Upper lobe of right lung (tissue), 1 donor: ENCODE measurements around the gene ZBED2. TPM values are rescaled to one million over a fixed set of nuclear protein-coding genes. Genes with fewer than 3 reads are reported as not detected.
A peak's percentile ranks its signal among the peaks of the same experiment; 100 is the strongest.

ENCODE experiments used
- ATAC-seq: fragments of 200-7000 bp; cut with Tn5 transposase; one replicate; pipeline ENCODE4 v1.9.1; 2020; ENCODE audit warnings: mild to moderate bottlenecking, moderate library complexity
- DNase-seq: peaks from one replicate; pipeline ENCODE4 v3.0.0-alpha.2; 2020
- H3K27ac ChIP-seq: fragments of 200-600 bp; one replicate; pipeline ENCODE4 v1.8.0; 2022
- H3K27me3 ChIP-seq: fragments of 200-600 bp; one replicate; pipeline ENCODE4 v1.8.0; 2022; ENCODE audit warnings: mild to moderate bottlenecking
- H3K36me3 ChIP-seq: fragments of 200-600 bp; one replicate; pipeline ENCODE4 v1.8.0; 2022
- H3K4me1 ChIP-seq: fragments of 200-600 bp; one replicate; pipeline ENCODE4 v1.8.0; 2022
- H3K4me3 ChIP-seq: fragments of 200-600 bp; one replicate; pipeline ENCODE4 v1.8.0; 2022; ENCODE audit warnings: mild to moderate bottlenecking
- H3K9me3 ChIP-seq: fragments of 200-600 bp; one replicate; pipeline ENCODE4 v1.8.0; 2022
- intact Hi-C: fragments of 100-400 bp; cut with DNase I; formaldehyde crosslinking; loops from one replicate; pipeline ENCODE4 v1.11.0; 2022
- total RNA-seq: library from RNA; stranded (reverse); fragmentation: NEBNext Ultra II Directional; extraction: Animal tissue kit (Norgen Biotek cat#: 25700); gene quantifications from one replicate; pipeline ENCODE4 v1.2.1, GENCODE V29; 2021
- TF ChIP-seq, protein P1 (sequence below): fragments of 200-600 bp; IDR thresholded peaks from one replicate; pipeline ENCODE4 v1.8.0; 2022; ENCODE audit warnings: antibody characterized with exemption
- donor health status: DM: no; HTN: yes; CAD: no; lungs with severe emphysema.

Gene ZBED2
- total RNA-seq, 1 donor from 2014 or later: 6.4 TPM

DNA sequence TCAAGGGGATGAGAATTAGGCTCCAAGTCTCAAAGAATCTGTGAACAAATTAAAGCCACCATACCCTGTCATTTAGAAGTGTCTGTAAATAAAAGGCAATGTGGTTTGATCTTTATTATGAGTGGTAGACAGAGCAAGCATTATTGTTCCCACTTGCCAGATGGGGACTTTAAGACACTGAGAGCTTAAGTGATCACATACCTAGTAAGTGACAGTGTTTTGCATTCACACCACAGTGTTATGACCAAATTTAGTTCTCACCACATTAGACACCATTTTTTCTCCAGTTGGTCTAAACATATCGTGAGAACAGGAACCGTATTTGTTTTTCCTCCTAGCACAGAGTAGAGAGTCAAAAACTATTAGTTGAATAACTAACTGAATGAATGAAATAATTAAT, 13.2 kb upstream of the ZBED2 start:
- intact Hi-C loops: no loop called here
- no peaks in the 10 kb centered on the region for H3K4me1 ChIP-seq
- H3K36me3 ChIP-seq: no peaks in the 10 kb centered on the region
- no peak for DNase-seq
- H3K27ac ChIP-seq: no peak overlapping the region
- no peak for ATAC-seq
- no peaks in the 10 kb centered on the region for H3K9me3 ChIP-seq
- TF ChIP-seq, protein P1, sequence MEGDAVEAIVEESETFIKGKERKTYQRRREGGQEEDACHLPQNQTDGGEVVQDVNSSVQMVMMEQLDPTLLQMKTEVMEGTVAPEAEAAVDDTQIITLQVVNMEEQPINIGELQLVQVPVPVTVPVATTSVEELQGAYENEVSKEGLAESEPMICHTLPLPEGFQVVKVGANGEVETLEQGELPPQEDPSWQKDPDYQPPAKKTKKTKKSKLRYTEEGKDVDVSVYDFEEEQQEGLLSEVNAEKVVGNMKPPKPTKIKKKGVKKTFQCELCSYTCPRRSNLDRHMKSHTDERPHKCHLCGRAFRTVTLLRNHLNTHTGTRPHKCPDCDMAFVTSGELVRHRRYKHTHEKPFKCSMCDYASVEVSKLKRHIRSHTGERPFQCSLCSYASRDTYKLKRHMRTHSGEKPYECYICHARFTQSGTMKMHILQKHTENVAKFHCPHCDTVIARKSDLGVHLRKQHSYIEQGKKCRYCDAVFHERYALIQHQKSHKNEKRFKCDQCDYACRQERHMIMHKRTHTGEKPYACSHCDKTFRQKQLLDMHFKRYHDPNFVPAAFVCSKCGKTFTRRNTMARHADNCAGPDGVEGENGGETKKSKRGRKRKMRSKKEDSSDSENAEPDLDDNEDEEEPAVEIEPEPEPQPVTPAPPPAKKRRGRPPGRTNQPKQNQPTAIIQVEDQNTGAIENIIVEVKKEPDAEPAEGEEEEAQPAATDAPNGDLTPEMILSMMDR: no peak
- no peaks in the 10 kb centered on the region for H3K27me3 ChIP-seq
- no peak overlapping the region for H3K4me3 ChIP-seq

DNA sequence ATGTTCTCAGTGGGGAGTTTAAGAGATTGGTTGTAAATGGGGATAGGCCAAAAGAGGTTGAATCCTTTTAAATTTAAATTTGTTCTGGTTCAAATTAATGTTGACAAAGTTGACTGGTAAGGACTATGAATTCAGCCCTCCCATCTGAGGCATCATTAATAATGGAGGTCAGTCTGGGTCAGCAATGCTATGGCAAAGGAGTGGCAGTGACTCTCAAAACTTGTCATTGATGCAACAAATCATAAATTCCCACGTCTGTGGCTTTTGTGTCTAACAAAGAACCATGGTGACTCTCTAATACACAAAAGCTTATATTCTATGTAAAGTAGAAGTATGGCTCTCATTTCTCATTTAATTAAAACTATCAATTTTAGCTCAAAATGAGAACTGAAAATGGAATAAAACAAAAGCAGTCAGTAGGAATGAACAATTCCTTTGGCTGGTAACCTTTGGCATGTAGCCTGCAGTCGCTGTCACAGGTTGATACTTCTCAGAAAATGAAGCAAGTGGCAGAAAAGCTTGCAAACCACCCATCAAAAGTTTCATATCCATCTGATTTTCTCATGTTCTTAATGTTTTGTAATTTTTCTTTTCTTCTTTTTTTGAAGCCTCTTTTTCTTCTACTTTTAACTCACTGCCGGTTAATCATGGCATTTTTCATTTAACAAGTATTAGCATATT, 12.2 kb upstream of the ZBED2 start:
- no peak overlapping the region for H3K27ac ChIP-seq
- no peaks in the 10 kb centered on the region for H3K27me3 ChIP-seq
- H3K9me3 ChIP-seq: no peaks in the 10 kb centered on the region
- intact Hi-C loops: no loop called here
- H3K4me3 ChIP-seq: no peak overlapping the region
- DNase-seq (no peak), ATAC-seq (no peak)
- no peaks in the 10 kb centered on the region for H3K36me3 ChIP-seq
- no peaks in the 10 kb centered on the region for H3K4me1 ChIP-seq
- TF ChIP-seq, protein P1: no peak

DNA sequence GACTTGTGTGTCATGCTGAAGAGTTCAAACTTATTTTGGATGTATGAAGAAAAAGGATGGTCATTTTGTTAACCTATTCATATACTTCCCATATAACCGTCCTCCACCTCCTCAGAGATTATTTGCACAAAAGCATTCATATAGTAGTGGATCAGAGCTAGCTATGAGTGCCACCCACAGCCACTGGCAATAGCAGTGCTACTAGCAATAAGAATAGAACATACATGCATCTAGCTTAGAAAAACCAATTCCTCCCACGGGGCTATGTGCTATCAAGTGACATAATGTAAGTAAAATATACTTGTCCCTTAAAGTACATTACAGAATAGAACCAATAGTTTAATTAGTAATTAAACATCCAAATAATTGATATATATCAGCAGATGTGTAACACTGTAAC, 10.3 kb upstream of the ZBED2 start:
- TF ChIP-seq, protein P1: no peak
- Histone ChIP-seq H3K36me3 (no peaks in the 10 kb centered on the region), H3K4me1 (no peaks in the 10 kb centered on the region), H3K9me3 (no peaks in the 10 kb centered on the region), H3K4me3 (no peak overlapping the region), H3K27me3 (no peaks in the 10 kb centered on the region), H3K27ac (no peak overlapping the region)
- no peak for DNase-seq
- intact Hi-C loops: no loop called here
- ATAC-seq: no peak

DNA sequence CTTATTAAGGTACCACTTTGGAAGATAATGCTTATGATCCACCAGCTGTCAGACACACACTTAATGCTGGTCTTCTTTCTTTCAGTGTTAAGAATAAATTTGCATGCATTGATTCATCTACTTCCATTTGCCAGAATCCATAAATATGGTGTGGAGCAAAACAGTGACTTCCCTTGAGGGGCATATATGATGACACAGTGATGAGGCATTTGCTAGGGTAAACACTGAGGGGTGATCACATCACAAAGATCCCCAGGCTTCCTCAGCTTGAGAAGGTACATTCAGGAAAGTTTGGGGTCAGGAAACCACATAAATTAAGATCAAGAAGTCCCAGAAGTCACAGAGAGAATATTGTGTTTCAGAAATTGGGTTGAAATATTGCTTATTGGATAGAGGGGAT, 9.9 kb upstream of the ZBED2 start:
- no peak overlapping the region for H3K27ac ChIP-seq
- DNase-seq (no peak), ATAC-seq (no peak)
- TF ChIP-seq, protein P1: no peak
- no peaks in the 10 kb centered on the region for H3K36me3 ChIP-seq
- no peaks in the 10 kb centered on the region for H3K9me3 ChIP-seq
- no peaks in the 10 kb centered on the region for H3K4me1 ChIP-seq
- intact Hi-C loops: no loop called here
- H3K27me3 ChIP-seq: no peaks in the 10 kb centered on the region
- no peak overlapping the region for H3K4me3 ChIP-seq

DNA sequence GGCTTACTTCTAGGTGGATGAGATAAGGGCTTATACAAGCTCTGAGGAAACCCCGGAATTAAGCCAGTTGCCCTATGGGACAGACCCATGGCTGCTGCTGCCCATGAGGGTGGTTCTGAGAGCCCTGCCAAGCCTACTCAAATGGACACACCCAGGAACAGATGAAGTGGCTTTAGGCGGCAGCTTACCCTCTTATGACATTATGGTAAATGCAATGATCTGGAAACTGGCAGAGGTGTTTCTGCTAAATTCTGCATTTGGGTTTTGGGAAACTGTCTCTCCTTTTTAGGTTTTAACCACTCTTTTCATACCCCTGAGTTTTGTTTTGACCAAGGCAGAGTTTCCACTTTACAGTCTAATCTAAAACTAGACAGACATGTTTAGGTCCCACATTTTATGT, 9.0 kb upstream of the ZBED2 start:
- Histone ChIP-seq H3K36me3 (no peaks in the 10 kb centered on the region), H3K27me3 (no peaks in the 10 kb centered on the region), H3K4me1 (no peaks in the 10 kb centered on the region), H3K4me3 (no peak overlapping the region), H3K9me3 (no peaks in the 10 kb centered on the region), H3K27ac (no peak overlapping the region)
- intact Hi-C loops: no loop called here
- DNase-seq (no peak), ATAC-seq (peak; percentile 73)
- TF ChIP-seq, protein P1: no peak

DNA sequence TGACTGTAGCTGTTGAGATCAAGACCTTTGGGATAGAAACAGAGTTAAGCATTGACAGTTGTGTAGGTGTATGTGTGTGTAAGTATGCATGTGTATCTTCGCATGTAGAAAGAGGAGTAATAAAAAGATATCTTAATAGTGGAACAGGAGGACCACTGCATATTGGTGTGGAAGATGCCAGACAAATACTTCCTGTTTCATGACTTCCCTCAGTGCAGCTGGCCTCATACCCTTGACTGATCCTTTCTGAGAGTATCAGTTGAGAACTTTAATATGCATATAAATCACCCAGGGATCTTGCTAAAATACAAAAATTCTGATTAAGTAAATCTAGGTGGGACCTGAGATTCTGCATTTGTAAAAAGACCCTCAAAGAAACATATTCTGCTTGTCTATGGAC, 8.5 kb upstream of the ZBED2 start:
- ATAC-seq: no peak
- intact Hi-C loops: no loop called here
- TF ChIP-seq, protein P1: no peak

More for the DNA sequence above, 8.5 kb upstream of the ZBED2 start:
- Histone ChIP-seq H3K27ac (no peak overlapping the region), H3K36me3 (no peaks in the 10 kb centered on the region), H3K27me3 (no peaks in the 10 kb centered on the region), H3K4me1 (no peaks in the 10 kb centered on the region), H3K4me3 (no peak overlapping the region), H3K9me3 (no peaks in the 10 kb centered on the region)
- DNase-seq: no peak
